ENCODE measurements around the gene IGLON5.

The IGLON5 gene

GRCh38 chr19:51282335-51282734, 29.1 kb upstream of the IGLON5 start:
- no peak for DNase-seq (ENCODE audit: low spot score)
- no peak for TF ChIP-seq CTCF (IDR thresholded peaks at IDR 0.05; ENCODE audit: extremely low read depth, missing control alignments)

GRCh38 chr19:51285682-51286081, 25.8 kb upstream of the IGLON5 start:
- no peak for DNase-seq (ENCODE audit: low spot score)
- no peak for TF ChIP-seq CTCF (IDR thresholded peaks at IDR 0.05; ENCODE audit: extremely low read depth, missing control alignments)

GRCh38 chr19:51289635-51290034, 21.8 kb upstream of the IGLON5 start:
- TF ChIP-seq CTCF (IDR thresholded peaks at IDR 0.05; ENCODE audit: extremely low read depth, missing control alignments): no peak
- DNase-seq (ENCODE audit: low spot score): no peak

GRCh38 chr19:51292971-51293370, 18.5 kb upstream of the IGLON5 start:
- no peak for DNase-seq (ENCODE audit: low spot score)
- TF ChIP-seq CTCF (IDR thresholded peaks at IDR 0.05; ENCODE audit: extremely low read depth, missing control alignments): no peak

GRCh38 chr19:51293571-51294210, 17.8 kb upstream of the IGLON5 start:
- no peak for TF ChIP-seq CTCF (IDR thresholded peaks at IDR 0.05; ENCODE audit: extremely low read depth, missing control alignments)
- no peak for DNase-seq (ENCODE audit: low spot score)

- no peak for TF ChIP-seq CTCF (IDR thresholded peaks at IDR 0.05; ENCODE audit: extremely low read depth, missing control alignments)
- DNase-seq (ENCODE audit: low spot score): no peak
These were observed 17.1 kb upstream of the IGLON5 start for GRCh38 chr19:51294211-51294976.

GRCh38 chr19:51294977-51295375, 16.5 kb upstream of the IGLON5 start:
- TF ChIP-seq CTCF (IDR thresholded peaks at IDR 0.05; ENCODE audit: extremely low read depth, missing control alignments): no peak
- DNase-seq (ENCODE audit: low spot score): no peak

All from GM20000 (cell line).